Common myeloid progenitor, CD34-positive (primary cell): ENCODE data around the gene RNASET2. TPM values are rescaled to one million over a fixed set of nuclear protein-coding genes. Genes with fewer than 3 reads are reported as not detected.

ENCODE experiments used
- CTCF ChIA-PET: fragments of 350-600 bp; sonication (Branson Sonifier 250); formaldehyde crosslinking; loops from one replicate; lab custom pipeline; 2021; ENCODE audit warnings: antibody characterized with exemption; lab: Charles Lee
- POLR2A ChIA-PET: fragments of 350-600 bp; sonication (Branson Sonifier 250); formaldehyde crosslinking; loops from one replicate; lab custom pipeline; 2021; ENCODE audit warnings: antibody characterized with exemption; lab: Charles Lee
- DNase-seq, 3 donors: peaks; one replicate each; pipeline versions ENCODE4 v3.0.0 to v3.0.0-alpha.2; 2013
- H3K27ac ChIP-seq, 2 experiments: 1 replicate in 1 of 2; 2 replicates in 1 of 2; pipeline ENCODE4 v1.7.0; 2013; ENCODE audit warnings: inconsistent platforms in 2 of 2, low read length in 2 of 2, mild to moderate bottlenecking in 2 of 2, low read depth in 1 of 2, moderate library complexity in 1 of 2; ENCODE audit not compliant: severe bottlenecking in 2 of 2, insufficient read depth in 1 of 2, poor library complexity in 1 of 2
- H3K27me3 ChIP-seq, 5 experiments: replicated peaks in 2 of 5; 1 replicate in 3 of 5; 2 replicates in 2 of 5; pipeline versions ENCODE4 v1.6.1 to v1.7.0; 2013; ENCODE audit warnings: low read length in 4 of 5, mild to moderate bottlenecking in 2 of 5, moderate library complexity in 2 of 5, inconsistent platforms in 1 of 5; ENCODE audit not compliant: insufficient read depth in 5 of 5, control insufficient read depth in 4 of 5
- H3K36me3 ChIP-seq, 4 experiments: 1 replicate in 2 of 4; 2 replicates in 2 of 4; pipeline versions ENCODE4 v1.6.1 to v1.7.0; 2013; ENCODE audit warnings: low read length in 3 of 4, control low read depth in 1 of 4, mild to moderate bottlenecking in 1 of 4; ENCODE audit not compliant: control insufficient read depth in 4 of 4, insufficient read depth in 4 of 4
- H3K4me1 ChIP-seq, 4 experiments: 1 replicate in 3 of 4; 2 replicates in 1 of 4; pipeline versions ENCODE4 v1.6.1 to v1.7.1; 2013; ENCODE audit warnings: low read length in 3 of 4, mild to moderate bottlenecking in 3 of 4, control low read depth in 1 of 4, inconsistent platforms in 1 of 4, moderate library complexity in 1 of 4; ENCODE audit not compliant: control insufficient read depth in 4 of 4, insufficient read depth in 4 of 4; ENCODE audit errors: control extremely low read depth in 1 of 4
- H3K4me3 ChIP-seq, 7 experiments: 1 replicate in 4 of 7; 2 replicates in 3 of 7; pipeline versions ENCODE4 v1.5.1 to v1.7.0; 2013; ENCODE audit warnings: mild to moderate bottlenecking in 7 of 7, low read length in 6 of 7, moderate library complexity in 6 of 7, inconsistent platforms in 2 of 7, low read depth in 2 of 7, control low read depth in 1 of 7; ENCODE audit not compliant: insufficient read depth in 4 of 7, control insufficient read depth in 1 of 7; ENCODE audit errors: extremely low read depth in 1 of 7
- H3K9me3 ChIP-seq, 5 experiments: 1 replicate in 4 of 5; 2 replicates in 1 of 5; pipeline versions ENCODE4 v1.6.1 to v1.7.1; 2013; ENCODE audit warnings: low read length in 4 of 5, mild to moderate bottlenecking in 2 of 5, inconsistent platforms in 1 of 5, low read depth in 1 of 5, moderate library complexity in 1 of 5; ENCODE audit not compliant: control insufficient read depth in 4 of 5, insufficient read depth in 2 of 5; ENCODE audit errors: control extremely low read depth in 1 of 5
- WGBS: methylation state at CpG from one replicate; pipeline ENCODE4 v1.1.5; 2013; ENCODE audit not compliant: insufficient coverage; 5-methylcytosine and 5-hydroxymethylcytosine counted together
- polyA plus RNA-seq: library from polyadenylated mRNA; unstranded; fragments of 120-200 nt; gene quantifications from one replicate; pipeline ENCODE4 v1.2.1, GENCODE V29; 2013

RNASET2 gene
- 204 TPM for polyA plus RNA-seq

- ChIA-PET CTCF (interaction anchor here (1.0 to 9.9 kb wide), 5 partner anchors 12 to 171 kb away, joined by 3 to 86 read pairs (median 4); no protein-coding TSS in a partner anchor), POLR2A (no interaction called here)
- DNase-seq, result peak; percentile 87 to 92 (median 91)
- Histone ChIP-seq H3K4me3 (peak within 1 kb of the TSS; percentile 72 to 91 (median 84)), H3K9me3 (no peaks in the 10 kb centered on the region), H3K36me3 (peaks cover 0 to 15% (median 5%) of the 10 kb centered on the region in 4 experiments), H3K4me1 (peaks cover 24 to 49% (median 43%) of the 10 kb centered on the region in 4 experiments), H3K27me3 (peaks cover 0 to 31% (median 0%) of the 10 kb centered on the region in 5 experiments), H3K27ac (peak within 1 kb of the TSS; percentile 50 to 81)
- WGBS, result under 1% methylated on average over 69 of the region's 71 CpGs
These were observed at the start of gene RNASET2 for GRCh38 chr6:166956444-166957086. Gene RNASET2, minus strand, starts transcription at chr6:166956550. Its CDS starts 368 bp downstream, at chr6:166956182.

- H3K4me3 ChIP-seq, result no peak overlapping the region
- peaks cover 8 to 13% (median 12%) of the 10 kb centered on the region in 4 experiments for H3K4me1 ChIP-seq
- POLR2A ChIA-PET, result interaction anchor here (0.7 to 1.0 kb wide), 2 partner anchors 10 to 33 kb away, joined by 3 to 4 read pairs; no protein-coding TSS in a partner anchor
- H3K27ac ChIP-seq, result no peak overlapping the region
- CTCF ChIA-PET, result interaction anchor here (1.0 to 1.7 kb wide), 4 partner anchors 13 to 136 kb away, joined by 3 to 5 read pairs (median 4); no protein-coding TSS in a partner anchor
- peaks cover 18 to 47% (median 32%) of the 10 kb centered on the region in 4 experiments for H3K36me3 ChIP-seq
- no peak for DNase-seq
- H3K27me3 ChIP-seq, result no peaks in the 10 kb centered on the region
- 97% methylated on average over 7 of the region's 12 CpGs for WGBS
- H3K9me3 ChIP-seq, result no peaks in the 10 kb centered on the region
These were observed 49.2 kb upstream of the RNASET2 start for GRCh38 chr6:167005350-167006159.

- Histone ChIP-seq H3K27ac (peak overlapping the region in 1 of 2 experiments; percentile 19), H3K36me3 (peaks cover 12 to 36% (median 16%) of the 10 kb centered on the region in 4 experiments), H3K9me3 (no peaks in the 10 kb centered on the region), H3K4me1 (peaks cover 21 to 34% (median 26%) of the 10 kb centered on the region in 4 experiments), H3K4me3 (peak overlapping the region in 4 of 7 experiments; percentile 84 to 97 (median 93)), H3K27me3 (no peaks in the 10 kb centered on the region)
- DNase-seq, result no peak
- WGBS, result no CpG with 5 or more reads among the region's 2 CpGs
- ChIA-PET CTCF (interaction anchor here (1.6 kb wide), 1 partner anchor 136 kb away, joined by 4 read pairs; no protein-coding TSS in a partner anchor), POLR2A (no interaction called here)
These were observed 44.4 kb upstream of the RNASET2 start for GRCh38 chr6:167000759-167001158.

GRCh38 chr6:166999884-167000253 is 43.5 kb upstream of the RNASET2 start:
- Histone ChIP-seq H3K4me1 (peaks cover 21 to 34% (median 26%) of the 10 kb centered on the region in 4 experiments), H3K36me3 (peaks cover 8 to 33% (median 10%) of the 10 kb centered on the region in 4 experiments), H3K27me3 (no peaks in the 10 kb centered on the region), H3K27ac (peak overlapping the region; percentile 64 to 87), H3K9me3 (no peaks in the 10 kb centered on the region), H3K4me3 (peak overlapping the region; percentile 84 to 99 (median 95))
- ChIA-PET POLR2A (interaction anchor here (0.6 kb wide), 1 partner anchor 18 kb away, joined by 3 read pairs; no protein-coding TSS in a partner anchor), CTCF (interaction anchor here (0.9 to 3.0 kb wide), 8 partner anchors 8 to 146 kb away, joined by 3 to 24 read pairs (median 4); no protein-coding TSS in a partner anchor)
- DNase-seq, result peak in 1 of 3 donors; percentile 17
- WGBS, result 0% methylated on average over 5 of the region's 10 CpGs

GRCh38 chr6:166999145-166999883 is 43.0 kb upstream of the RNASET2 start, which contains the start of gene CEP43:
Gene CEP43, plus strand, starts transcription at chr6:166999397. Its CDS starts 16 bp downstream, at chr6:166999413.
- peak; percentile 91 to 97 (median 97) for DNase-seq
- H3K27me3 ChIP-seq, result no peaks in the 10 kb centered on the region
- H3K4me3 ChIP-seq, result peak within 1 kb of the TSS; percentile 84 to 99 (median 95)
- H3K27ac ChIP-seq, result peak within 1 kb of the TSS; percentile 64 to 87
- ChIA-PET CTCF (interaction anchor here (0.7 to 3.0 kb wide), 12 partner anchors 9 to 225 kb away, joined by 3 to 24 read pairs (median 4); no protein-coding TSS in a partner anchor), POLR2A (interaction anchor here (0.6 kb wide), 1 partner anchor 18 kb away, joined by 3 read pairs; no protein-coding TSS in a partner anchor)
- H3K4me1 ChIP-seq, result peaks cover 21 to 34% (median 26%) of the 10 kb centered on the region in 4 experiments
- no peaks in the 10 kb centered on the region for H3K9me3 ChIP-seq
- under 1% methylated on average over 77 of the region's 93 CpGs for WGBS
- H3K36me3 ChIP-seq, result peaks cover 5 to 33% (median 7%) of the 10 kb centered on the region in 4 experiments
